Stimulated activated naive CD8-positive, alpha-beta T cell treated with anti-CD3 and anti-CD28 coated beads, Interleukin-15, Interleukin-2, amounts not matched to agents 100 U/mL and 50 U/mL, for 24 hours (primary cell): ENCODE measurements around the gene FUOM.
"Not testable (repeated sequence)": the region's sequence is repeated elsewhere in the genome, so short reads cannot be mapped to it uniquely, and the experiment has no call there.

Source experiments
- ATAC-seq: fragments of 150-1000 bp; cut with Tn5 transposase; one replicate; pipeline ENCODE4 v1.10.0; 2021
- DNase-seq: peaks from one replicate; pipeline ENCODE4 v3.0.0; 2021

FUOM gene

GRCh38 chr10:133328358-133329343 is 29.2 kb downstream of the FUOM start:
- DNase-seq, result no peak
- ATAC-seq, result no peak

GRCh38 chr10:133327651-133328357 is 30.0 kb downstream of the FUOM start:
- no peak for ATAC-seq
- no peak for DNase-seq

DNA sequence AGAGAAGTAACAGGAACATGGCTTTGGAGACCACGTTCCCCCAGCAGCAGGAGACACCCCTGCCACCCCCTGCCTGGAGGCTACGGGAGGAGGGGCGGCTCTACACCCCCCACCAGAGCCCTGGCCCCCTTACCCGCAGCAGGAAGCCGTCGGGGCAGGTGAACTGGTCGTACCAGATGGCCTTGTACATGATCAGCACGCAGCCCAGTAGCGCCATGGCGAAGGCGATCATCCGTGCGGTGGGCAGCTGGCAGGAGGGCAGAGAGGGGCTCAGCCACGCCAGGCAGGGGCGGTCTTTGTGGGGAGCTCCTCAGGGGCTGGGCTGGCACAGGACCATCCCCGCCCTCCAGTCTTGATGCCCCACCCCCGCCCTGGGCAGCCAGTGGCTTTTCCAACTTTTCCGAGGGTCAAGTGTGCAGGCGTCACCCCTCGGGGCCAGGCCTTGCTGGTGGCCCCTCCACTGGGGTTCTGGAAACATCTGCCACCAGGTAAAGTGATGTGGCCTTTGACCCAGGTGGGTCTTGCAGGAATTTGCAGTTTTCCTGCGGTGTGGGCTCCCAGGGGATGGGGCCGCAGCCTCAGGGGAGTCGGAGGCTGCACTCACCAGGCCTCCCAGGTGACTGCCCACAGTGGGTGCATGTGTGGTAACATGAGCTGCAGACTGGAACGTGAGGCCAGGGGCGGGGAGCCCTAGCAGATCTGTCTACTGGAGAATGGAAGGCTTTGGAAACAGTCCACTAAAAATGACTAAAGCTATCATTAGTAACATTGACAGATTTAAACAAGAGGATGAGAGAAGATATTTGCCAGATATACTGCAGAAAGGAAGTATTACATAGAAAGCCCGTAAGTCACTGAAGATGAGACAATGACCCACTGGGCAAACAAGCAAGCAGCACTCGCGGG is 30.8 kb downstream of the FUOM start:
- DNase-seq (no peak), ATAC-seq (no peak)

DNA sequence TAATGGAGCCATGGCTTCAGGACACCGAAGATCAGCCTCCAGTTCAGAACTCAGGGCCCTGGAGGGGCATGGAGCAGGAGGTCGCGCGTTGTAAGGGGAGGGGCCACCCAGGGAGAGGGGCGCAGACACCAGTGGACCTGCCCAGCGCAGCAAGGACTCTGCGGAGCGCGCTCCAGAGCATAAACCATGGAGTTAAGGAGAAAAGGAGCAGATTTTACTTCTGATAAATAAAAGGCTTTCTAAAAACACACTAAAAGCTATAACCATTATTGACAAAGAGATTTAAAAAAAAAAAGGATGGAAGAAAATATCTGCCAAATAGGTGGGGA is 31.6 kb downstream of the FUOM start:
- DNase-seq (no peak), ATAC-seq (no peak)

- no peak for DNase-seq
- no peak for ATAC-seq
These were observed 32.2 kb downstream of the FUOM start for GRCh38 chr10:133325440-133326222.

- no peak for DNase-seq
- ATAC-seq, result no peak
These were observed 33.0 kb downstream of the FUOM start for GRCh38 chr10:133324857-133325260.

- ATAC-seq, result peak; percentile 66
- peak; percentile 72 for DNase-seq
These were observed 33.5 kb downstream of the FUOM start for GRCh38 chr10:133324198-133324792.

GRCh38 chr10:133322064-133322709 is 35.6 kb downstream of the FUOM start:
- DNase-seq, ATAC-seq: not testable (repeated sequence)

- not testable (repeated sequence) for ATAC-seq, DNase-seq
These were observed 36.9 kb downstream of the FUOM start for GRCh38 chr10:133320852-133321422.

GRCh38 chr10:133318494-133319127 is 39.2 kb downstream of the FUOM start:
- ATAC-seq (peak; percentile 91), DNase-seq (peak; percentile 78)

GRCh38 chr10:133316732-133317131 is 41.1 kb downstream of the FUOM start:
- DNase-seq (no peak), ATAC-seq (no peak)

DNA sequence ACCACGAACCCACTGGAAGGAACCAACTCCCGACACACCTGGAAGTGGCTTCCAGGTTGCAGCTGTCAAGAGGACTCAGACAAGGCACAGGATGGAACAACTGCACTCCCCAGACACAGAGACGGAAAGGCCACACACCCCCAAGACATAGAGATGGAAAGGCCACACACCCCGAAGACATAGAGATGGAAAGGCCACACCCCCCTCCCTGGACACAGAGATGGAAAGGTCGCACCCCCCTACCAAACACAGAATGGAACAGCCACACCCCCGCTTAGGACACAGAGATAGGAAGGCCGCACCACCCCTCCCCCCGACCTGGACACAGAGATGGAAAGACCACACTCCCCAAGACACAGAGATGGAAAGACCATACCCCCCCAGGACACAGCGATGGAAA is 41.6 kb downstream of the FUOM start:
- DNase-seq (no peak), ATAC-seq (no peak)

GRCh38 chr10:133315847-133316246 is 42.0 kb downstream of the FUOM start:
- ATAC-seq (no peak), DNase-seq (no peak)

DNA sequence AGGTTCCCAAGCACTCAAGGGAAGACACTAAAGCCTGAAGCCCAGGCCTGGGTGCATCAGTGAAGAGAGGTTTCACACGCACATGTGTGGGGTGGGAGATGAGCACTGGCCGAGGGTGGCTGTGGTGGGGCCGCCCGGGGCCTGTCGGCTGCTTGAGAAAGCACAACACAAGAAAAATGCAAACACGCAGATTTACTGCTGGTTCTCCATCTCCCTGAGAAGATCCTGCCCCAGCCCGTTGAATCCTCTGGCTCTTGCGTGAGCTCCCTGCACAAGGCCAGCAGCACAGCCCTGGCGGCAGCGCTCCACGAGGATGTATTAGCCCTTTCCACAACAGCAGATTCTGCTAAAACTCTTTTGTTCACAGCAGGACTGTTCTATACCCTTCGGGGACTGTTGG is 42.9 kb downstream of the FUOM start:
- no peak for ATAC-seq
- DNase-seq, result no peak

DNA sequence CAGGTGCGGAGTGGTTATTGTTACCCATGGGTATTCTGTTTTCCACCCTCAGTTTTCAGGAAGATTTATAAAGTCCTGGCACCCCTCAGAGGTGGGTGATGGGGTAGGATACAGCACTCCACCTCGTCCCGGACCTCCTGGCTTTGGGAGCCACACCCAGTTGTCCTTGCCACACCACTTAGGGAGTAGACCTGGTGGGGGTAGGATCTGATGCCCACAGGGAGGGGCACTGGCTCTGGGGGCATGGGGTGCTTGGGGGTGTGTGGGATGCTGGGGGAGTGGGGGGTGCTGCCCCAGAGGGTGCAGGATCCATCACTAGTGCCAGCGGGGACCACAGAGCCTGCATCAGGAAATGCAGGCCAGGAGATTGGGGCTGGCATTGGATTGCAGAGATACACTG is 44.6 kb downstream of the FUOM start:
- no peak for ATAC-seq
- DNase-seq, result no peak

DNA sequence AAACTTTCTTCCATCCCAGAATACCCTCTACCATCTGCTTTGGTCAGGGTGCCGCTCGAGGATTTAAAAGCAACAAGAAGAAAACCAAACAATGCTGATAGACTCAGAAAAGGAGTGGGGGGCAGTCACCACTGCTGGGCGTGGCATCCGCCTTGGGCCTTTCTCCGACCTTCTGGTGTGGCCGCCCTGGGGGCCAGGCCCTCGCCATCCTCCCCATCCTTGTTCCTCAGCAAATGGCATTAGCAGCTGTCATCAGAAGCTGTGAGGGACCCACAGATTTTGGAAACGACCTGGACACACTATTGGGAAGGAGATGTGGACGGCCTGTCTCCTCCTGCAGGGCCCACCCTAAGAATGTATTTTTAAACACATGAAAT is 45.1 kb downstream of the FUOM start:
- no peak for DNase-seq
- no peak for ATAC-seq

DNA sequence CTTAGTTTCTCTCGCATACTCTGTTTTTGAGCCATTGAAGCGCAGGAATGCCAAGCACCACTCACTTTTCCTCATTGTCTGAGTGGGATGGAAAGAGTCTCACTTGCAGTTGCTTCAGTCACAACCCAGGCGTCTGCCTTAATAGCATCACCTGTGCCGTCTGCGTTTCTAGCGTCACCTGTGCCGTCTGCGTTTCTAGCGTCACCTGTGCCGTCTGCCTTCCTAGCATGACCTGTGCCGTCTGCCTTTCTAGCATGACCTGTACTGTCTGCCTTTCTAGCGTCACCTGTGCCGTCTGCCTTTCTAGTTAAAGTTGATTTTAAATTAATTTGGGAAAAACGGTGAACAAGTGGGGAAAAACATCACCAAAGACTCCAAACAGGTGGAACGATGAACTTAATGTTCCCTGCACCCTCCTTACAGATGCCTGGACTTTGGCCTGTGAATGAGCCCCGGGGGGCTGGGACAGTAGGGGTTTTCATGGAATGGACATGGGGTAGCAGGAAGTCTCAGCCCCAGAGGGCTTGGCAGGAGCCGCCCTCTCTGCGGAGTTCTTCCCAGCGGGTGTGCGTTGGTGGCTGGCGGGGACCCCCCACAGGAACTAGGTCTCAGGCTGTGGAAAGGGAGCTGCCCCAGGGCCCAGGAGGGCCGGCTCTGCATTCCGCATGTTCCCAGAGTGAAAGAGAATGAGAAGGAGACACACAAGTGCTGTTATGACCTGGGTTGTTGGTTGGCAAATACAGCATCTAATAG is 45.6 kb downstream of the FUOM start:
- ATAC-seq (no peak), DNase-seq (no peak)

DNA sequence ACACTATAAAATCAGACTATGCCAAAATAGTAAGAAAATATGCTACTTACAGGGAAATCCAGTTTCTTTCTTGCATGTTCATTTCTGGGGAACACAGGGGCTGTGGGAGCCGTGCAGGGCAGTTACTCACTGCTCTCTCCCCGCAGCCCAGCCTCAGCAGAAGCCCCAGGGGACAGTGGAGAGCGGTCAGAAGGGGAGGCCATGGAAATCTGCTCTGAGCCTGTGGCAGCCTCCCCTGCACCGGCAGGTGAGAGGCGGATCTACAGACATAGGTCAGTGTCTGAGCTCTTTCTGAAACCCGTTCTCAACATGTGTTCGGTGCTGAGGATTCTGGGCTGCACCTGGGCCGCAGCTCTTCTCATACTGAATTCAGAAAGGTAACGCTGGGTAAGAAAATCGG is 46.2 kb downstream of the FUOM start:
- no peak for ATAC-seq

GRCh38 chr10:133310789-133311188 is 47.0 kb downstream of the FUOM start:
- ATAC-seq (no peak), DNase-seq (no peak)

More for the DNA sequence above, 46.2 kb downstream of the FUOM start:
- DNase-seq, result no peak
